AG09319 (cell line): Measurements from ENCODE around the gene NGDN.
A peak's percentile ranks its signal among the peaks of the same experiment; 100 is the strongest.

ENCODE experiments used
- DNase-seq: peaks from one replicate; pipeline ENCODE4 v3.0.0-alpha.2; 2010; ENCODE audit warnings: low read depth; ENCODE audit errors: extremely low read depth
- CTCF ChIP-seq: IDR thresholded peaks from 2 replicates; pipeline ENCODE4 v1.5.1; 2011; ENCODE audit warnings: low read depth, mild to moderate bottlenecking, inconsistent platforms, low read length, moderate library complexity

The NGDN gene

GRCh38 chr14:23481979-23482822 is 12.7 kb downstream of the NGDN start:
- no peak for TF ChIP-seq CTCF
- no peak for DNase-seq

GRCh38 chr14:23482823-23483148 is 13.3 kb downstream of the NGDN start:
- TF ChIP-seq CTCF = no peak
- no peak for DNase-seq

DNA sequence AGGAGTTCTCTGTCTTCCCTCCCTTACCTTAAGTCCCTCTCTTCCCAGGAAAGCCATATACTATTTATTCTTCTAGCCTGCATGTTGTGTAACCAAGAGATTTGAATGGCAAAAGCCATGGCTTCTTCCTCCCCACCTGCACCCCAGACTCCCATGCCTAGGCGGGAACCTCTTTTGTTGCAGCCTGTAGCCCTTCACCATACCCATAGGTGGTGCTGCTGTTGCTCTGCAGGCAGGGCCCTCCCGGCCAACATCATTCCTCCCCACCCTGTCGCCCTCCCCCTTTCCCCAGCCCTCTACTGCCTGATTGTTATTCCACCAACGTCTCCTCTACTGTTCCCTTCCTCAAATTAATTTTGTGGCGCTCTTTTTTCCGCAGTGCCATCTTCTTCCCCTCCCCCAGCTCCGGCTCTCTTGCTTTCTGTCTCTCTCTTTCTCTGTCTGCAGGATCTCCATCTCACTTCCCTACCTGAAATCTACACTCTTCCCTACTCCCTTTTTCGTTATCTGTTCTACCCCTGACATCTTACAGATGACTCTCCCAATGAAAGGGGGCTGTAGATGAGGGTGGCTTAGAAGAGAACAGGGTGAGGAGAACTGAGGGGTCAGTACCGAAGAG is 13.8 kb downstream of the NGDN start:
- peak; percentile 19 for TF ChIP-seq CTCF
- no peak for DNase-seq

DNA sequence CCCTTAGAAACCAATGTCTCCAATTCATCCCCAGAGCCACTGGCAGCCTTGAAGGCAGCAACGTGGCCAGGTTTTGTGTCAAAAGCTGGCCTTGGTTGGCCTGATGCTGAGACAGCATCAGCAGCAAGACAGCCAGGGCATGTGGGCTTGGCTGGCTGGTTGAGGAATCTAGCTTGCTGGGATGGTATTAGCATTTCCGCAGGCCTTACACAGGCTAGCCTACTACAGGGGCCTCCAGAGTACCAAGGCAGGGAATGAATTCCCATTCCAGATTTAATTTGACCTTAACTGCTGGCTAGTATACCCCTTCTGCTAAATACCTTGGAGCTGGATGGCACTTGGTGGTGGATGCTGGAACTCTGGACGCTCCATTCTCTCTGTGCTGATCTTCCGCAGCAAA is 15.8 kb downstream of the NGDN start:
- DNase-seq = no peak
- no peak for TF ChIP-seq CTCF

- TF ChIP-seq CTCF = no peak
- no peak for DNase-seq
Observed at GRCh38 chr14:23486036-23486435, 16.5 kb downstream of the NGDN start.

GRCh38 chr14:23487216-23487615 is 17.7 kb downstream of the NGDN start:
- TF ChIP-seq CTCF = no peak
- DNase-seq = no peak

- DNase-seq = no peak
Observed at GRCh38 chr14:23492618-23493272, 23.2 kb downstream of the NGDN start.

More at GRCh38 chr14:23492618-23493272, 23.2 kb downstream of the NGDN start:
- no peak for TF ChIP-seq CTCF
